Progenitor cell of endocrine pancreas (in vitro differentiated cells): ENCODE data around the gene CALHM6. TPM values are rescaled to one million over a fixed set of nuclear protein-coding genes. Genes with fewer than 3 reads are reported as not detected.

ENCODE experiments used
- DNase-seq: peaks from one replicate; pipeline ENCODE4 v3.0.0; 2021; ENCODE audit warnings: low spot score; ENCODE audit not compliant: unreplicated experiment
- H3K27ac Mint-ChIP-seq: 2 replicates; pipeline ENCODE4 v1.8.0; 2021; ENCODE audit warnings: mild to moderate bottlenecking, moderate library complexity, mixed read lengths
- H3K27me3 Mint-ChIP-seq: 2 replicates; pipeline ENCODE4 v1.8.0; 2021; ENCODE audit warnings: mixed read lengths
- H3K36me3 Mint-ChIP-seq: 2 replicates; pipeline ENCODE4 v1.8.0; 2022; ENCODE audit warnings: mixed read lengths; ENCODE audit not compliant: insufficient read depth
- H3K4me1 Mint-ChIP-seq: 2 replicates; pipeline ENCODE4 v1.8.0; 2021; ENCODE audit warnings: low read depth, mixed read lengths
- H3K4me3 Mint-ChIP-seq: 2 replicates; pipeline ENCODE4 v1.8.0; 2021; ENCODE audit warnings: low read depth, mild to moderate bottlenecking, moderate library complexity, mixed read lengths
- H3K9me3 Mint-ChIP-seq: 2 replicates; pipeline ENCODE4 v1.8.0; 2021; ENCODE audit warnings: low read depth, mixed read lengths
- total RNA-seq: library from RNA; stranded (reverse); gene quantifications from 2 replicates; pipeline ENCODE4 v1.2.1, GENCODE V29; 2021
- TF ChIP-seq, protein P1 (sequence below): fragments of 200-600 bp; sonication (generic); IDR thresholded peaks from one replicate; pipeline ENCODE4 v1.5.0; 2021; ENCODE audit warnings: antibody characterized with exemption, mild to moderate bottlenecking; ENCODE audit not compliant: unreplicated experiment

The CALHM6 gene
- total RNA-seq, 1 donor from 2014 or later: 1.2 TPM

- peaks cover 10% of the 10 kb centered on the region for H3K4me1 Mint-ChIP-seq
- no peaks in the 10 kb centered on the region for H3K9me3 Mint-ChIP-seq
- H3K36me3 Mint-ChIP-seq: no peaks in the 10 kb centered on the region
- H3K27ac Mint-ChIP-seq: no peak overlapping the region
- H3K27me3 Mint-ChIP-seq: peaks cover 68% of the 10 kb centered on the region
- TF ChIP-seq, protein P1, sequence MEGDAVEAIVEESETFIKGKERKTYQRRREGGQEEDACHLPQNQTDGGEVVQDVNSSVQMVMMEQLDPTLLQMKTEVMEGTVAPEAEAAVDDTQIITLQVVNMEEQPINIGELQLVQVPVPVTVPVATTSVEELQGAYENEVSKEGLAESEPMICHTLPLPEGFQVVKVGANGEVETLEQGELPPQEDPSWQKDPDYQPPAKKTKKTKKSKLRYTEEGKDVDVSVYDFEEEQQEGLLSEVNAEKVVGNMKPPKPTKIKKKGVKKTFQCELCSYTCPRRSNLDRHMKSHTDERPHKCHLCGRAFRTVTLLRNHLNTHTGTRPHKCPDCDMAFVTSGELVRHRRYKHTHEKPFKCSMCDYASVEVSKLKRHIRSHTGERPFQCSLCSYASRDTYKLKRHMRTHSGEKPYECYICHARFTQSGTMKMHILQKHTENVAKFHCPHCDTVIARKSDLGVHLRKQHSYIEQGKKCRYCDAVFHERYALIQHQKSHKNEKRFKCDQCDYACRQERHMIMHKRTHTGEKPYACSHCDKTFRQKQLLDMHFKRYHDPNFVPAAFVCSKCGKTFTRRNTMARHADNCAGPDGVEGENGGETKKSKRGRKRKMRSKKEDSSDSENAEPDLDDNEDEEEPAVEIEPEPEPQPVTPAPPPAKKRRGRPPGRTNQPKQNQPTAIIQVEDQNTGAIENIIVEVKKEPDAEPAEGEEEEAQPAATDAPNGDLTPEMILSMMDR: no peak
- peak; percentile 34 for DNase-seq
- H3K4me3 Mint-ChIP-seq: peak overlapping the region; percentile 61
Observed at GRCh38 chr6:116461932-116462885, 1.0 kb downstream of the CALHM6 start.

- Mint-ChIP-seq H3K27me3 (peaks cover 68% of the 10 kb centered on the region), H3K36me3 (no peaks in the 10 kb centered on the region), H3K27ac (no peak overlapping the region), H3K4me3 (no peak overlapping the region), H3K9me3 (no peaks in the 10 kb centered on the region), H3K4me1 (peaks cover 11% of the 10 kb centered on the region)
- TF ChIP-seq, protein P1: no peak
- no peak for DNase-seq
Observed at GRCh38 chr6:116463301-116463700, 2.1 kb downstream of the CALHM6 start.

DNA sequence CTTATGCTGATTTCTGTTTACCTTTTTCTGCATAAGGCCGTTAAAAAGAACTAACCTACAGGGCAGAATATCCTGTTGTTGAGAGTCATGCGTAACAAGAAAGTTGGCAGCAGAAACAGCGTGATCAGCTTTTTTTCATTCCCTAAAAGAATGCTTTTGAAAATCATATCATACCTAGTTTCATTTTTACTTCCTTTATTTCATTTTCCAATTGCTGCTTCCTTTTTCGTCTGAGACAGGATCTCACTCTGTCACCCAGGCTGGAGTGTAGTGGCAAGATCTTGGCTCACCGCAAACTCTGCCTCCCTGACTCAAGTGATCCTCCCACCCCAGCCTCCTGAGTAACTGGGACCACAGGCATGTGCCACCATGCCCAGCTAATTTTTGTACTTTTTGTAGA, 4.1 kb downstream of the CALHM6 start:
- Mint-ChIP-seq H3K9me3 (peaks cover 2% of the 10 kb centered on the region), H3K27ac (no peak overlapping the region), H3K36me3 (no peaks in the 10 kb centered on the region), H3K4me3 (no peak overlapping the region), H3K27me3 (peaks cover 51% of the 10 kb centered on the region), H3K4me1 (peaks cover 11% of the 10 kb centered on the region)
- TF ChIP-seq, protein P1: no peak
- no peak for DNase-seq

GRCh38 chr6:116467096-116467495, 5.9 kb downstream of the CALHM6 start:
- peaks cover 11% of the 10 kb centered on the region for H3K4me1 Mint-ChIP-seq
- H3K9me3 Mint-ChIP-seq: peaks cover 2% of the 10 kb centered on the region
- H3K4me3 Mint-ChIP-seq: no peak overlapping the region
- no peak for DNase-seq
- no peaks in the 10 kb centered on the region for H3K36me3 Mint-ChIP-seq
- TF ChIP-seq, protein P1: no peak
- no peak overlapping the region for H3K27ac Mint-ChIP-seq
- H3K27me3 Mint-ChIP-seq: peaks cover 34% of the 10 kb centered on the region

GRCh38 chr6:116467514-116467913, 6.3 kb downstream of the CALHM6 start:
- Mint-ChIP-seq H3K27me3 (peaks cover 32% of the 10 kb centered on the region), H3K36me3 (no peaks in the 10 kb centered on the region), H3K9me3 (peaks cover 2% of the 10 kb centered on the region), H3K4me3 (no peak overlapping the region), H3K4me1 (peaks cover 10% of the 10 kb centered on the region), H3K27ac (no peak overlapping the region)
- TF ChIP-seq, protein P1: no peak
- no peak for DNase-seq
